BJ (cell line): ENCODE measurements around the gene BRD2. TPM values are rescaled to one million over a fixed set of nuclear protein-coding genes. Genes with fewer than 3 reads are reported as not detected.

ENCODE experiments used
- CTCF ChIA-PET: fragments of 350-600 bp; formaldehyde crosslinking; extraction: SDS; loops from one replicate; lab custom pipeline; 2021; ENCODE audit warnings: antibody characterized with exemption, inconsistent platforms; lab: Yijun Ruan, JAX
- POLR2A ChIA-PET: fragments of 300-600 bp; sonication (Branson Sonifier 250); formaldehyde crosslinking; extraction: SDS; loops from one replicate; lab custom pipeline; 2021; ENCODE audit warnings: antibody characterized with exemption; lab: Charles Lee
- DNase-seq: peaks from one replicate; pipeline ENCODE4 v3.0.0-alpha.2; 2011; ENCODE audit warnings: low read depth
- H3K27me3 ChIP-seq: 2 replicates; pipeline ENCODE4 v1.6.0; 2011; ENCODE audit warnings: low read length; ENCODE audit not compliant: control insufficient read depth, insufficient read depth
- H3K36me3 ChIP-seq: 2 replicates; pipeline ENCODE4 v1.5.1; 2011; ENCODE audit warnings: low read length; ENCODE audit not compliant: control insufficient read depth, insufficient read depth
- H3K4me3 ChIP-seq: 2 replicates; pipeline ENCODE4 v1.5.1; 2011; ENCODE audit warnings: low read depth, mild to moderate bottlenecking, control low read depth, low read length
- polyA plus RNA-seq: library from polyadenylated mRNA; depleted of rRNA; stranded (reverse); fragments of >200 nt; gene quantifications from 2 replicates; pipeline ENCODE4 v1.2.3, GENCODE V29; 2011
- TF ChIP-seq, protein P1 (sequence below): IDR thresholded peaks from 2 replicates; pipeline ENCODE4 v1.5.1; 2011; ENCODE audit warnings: low read depth, mild to moderate bottlenecking, control low read depth, inconsistent platforms, low read length, moderate library complexity; ENCODE audit not compliant: insufficient read depth

BRD2 gene
- polyA plus RNA-seq, 1 experiment = 128 TPM

DNA sequence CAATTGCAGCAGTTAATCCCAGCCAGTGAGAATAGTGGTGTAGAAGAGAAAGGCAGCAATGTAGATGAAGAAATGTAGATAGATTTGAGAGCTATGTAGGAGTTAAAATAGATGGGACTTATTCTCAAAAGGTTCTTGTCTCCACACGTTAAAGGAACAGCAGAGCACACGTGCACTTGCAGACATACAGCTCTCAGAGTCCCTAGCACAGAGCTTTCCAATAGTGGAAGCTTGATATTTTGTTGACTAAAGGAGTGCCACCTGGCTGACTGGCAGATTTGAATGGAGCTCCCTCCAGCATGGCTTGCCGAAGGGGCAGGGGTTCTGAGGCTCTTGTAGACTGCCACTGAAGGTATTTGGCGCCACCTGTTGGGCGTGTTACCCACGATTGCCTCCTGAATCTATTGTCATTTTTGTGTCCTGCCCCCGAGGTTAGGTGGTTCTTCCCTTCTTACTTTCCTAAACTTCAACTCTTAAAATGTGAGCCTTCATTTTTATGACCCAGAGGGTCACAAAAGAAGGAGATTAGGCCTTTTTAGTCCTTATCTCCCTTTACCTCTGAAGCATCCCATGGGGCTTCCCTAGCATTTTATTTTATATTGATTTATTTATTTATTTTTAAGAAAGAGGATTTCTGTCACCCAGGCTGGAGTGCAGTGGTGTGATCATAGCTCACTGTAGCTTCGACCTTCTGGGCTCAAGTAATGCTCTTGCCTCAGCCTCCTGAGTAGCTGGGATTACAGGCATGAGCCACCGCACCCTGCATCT, 16.4 kb downstream of the BRD2 start:
- TF ChIP-seq, protein P1, sequence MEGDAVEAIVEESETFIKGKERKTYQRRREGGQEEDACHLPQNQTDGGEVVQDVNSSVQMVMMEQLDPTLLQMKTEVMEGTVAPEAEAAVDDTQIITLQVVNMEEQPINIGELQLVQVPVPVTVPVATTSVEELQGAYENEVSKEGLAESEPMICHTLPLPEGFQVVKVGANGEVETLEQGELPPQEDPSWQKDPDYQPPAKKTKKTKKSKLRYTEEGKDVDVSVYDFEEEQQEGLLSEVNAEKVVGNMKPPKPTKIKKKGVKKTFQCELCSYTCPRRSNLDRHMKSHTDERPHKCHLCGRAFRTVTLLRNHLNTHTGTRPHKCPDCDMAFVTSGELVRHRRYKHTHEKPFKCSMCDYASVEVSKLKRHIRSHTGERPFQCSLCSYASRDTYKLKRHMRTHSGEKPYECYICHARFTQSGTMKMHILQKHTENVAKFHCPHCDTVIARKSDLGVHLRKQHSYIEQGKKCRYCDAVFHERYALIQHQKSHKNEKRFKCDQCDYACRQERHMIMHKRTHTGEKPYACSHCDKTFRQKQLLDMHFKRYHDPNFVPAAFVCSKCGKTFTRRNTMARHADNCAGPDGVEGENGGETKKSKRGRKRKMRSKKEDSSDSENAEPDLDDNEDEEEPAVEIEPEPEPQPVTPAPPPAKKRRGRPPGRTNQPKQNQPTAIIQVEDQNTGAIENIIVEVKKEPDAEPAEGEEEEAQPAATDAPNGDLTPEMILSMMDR = peak; percentile 87
- POLR2A ChIA-PET = interaction anchor here (1.0 to 3.0 kb wide), 2 partner anchors 13 to 90 kb away, joined by 3 to 17 read pairs; no protein-coding TSS in a partner anchor
- CTCF ChIA-PET = interaction anchor here (0.6 to 9.2 kb wide), 41 partner anchors 9 to 292 kb away, joined by 3 to 246 read pairs (median 4); partner anchors contain the start of genes B3GALT4, BRD2, HLA-DMA and HLA-DMB
- H3K4me3 ChIP-seq = no peak overlapping the region
- peaks cover 13% of the 10 kb centered on the region for H3K36me3 ChIP-seq
- H3K27me3 ChIP-seq = no peaks in the 10 kb centered on the region; the same call in none of the 2 replicates
- no peak for DNase-seq

DNA sequence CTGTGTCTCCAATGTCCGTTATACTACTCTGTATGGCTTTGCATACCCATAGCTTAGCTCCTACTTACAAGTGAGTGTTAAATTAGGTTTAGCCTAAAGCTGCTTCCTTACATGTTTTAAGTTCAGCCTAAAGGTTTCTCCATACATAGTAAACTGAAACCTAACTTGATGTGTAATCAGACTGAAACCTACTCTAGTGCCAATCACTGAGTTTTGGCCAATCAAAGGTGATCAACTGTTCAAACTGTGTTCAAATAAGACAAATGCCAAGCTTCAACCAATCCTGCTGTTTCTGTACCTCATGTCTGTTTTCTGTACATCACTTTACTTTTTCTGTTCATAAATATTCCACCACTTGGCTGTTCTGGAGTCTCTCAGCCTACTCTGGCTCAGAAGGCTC, 21.0 kb downstream of the BRD2 start:
- ChIA-PET POLR2A (no interaction called here), CTCF (interaction anchor here (0.7 to 9.2 kb wide), 8 partner anchors 8 to 151 kb away, joined by 3 to 246 read pairs (median 3); partner anchors contain the start of gene TAP2)
- Histone ChIP-seq H3K27me3 (peaks cover 1% of the 10 kb centered on the region), H3K36me3 (no peaks in the 10 kb centered on the region), H3K4me3 (no peak overlapping the region)
- TF ChIP-seq, protein P1 = no peak
- DNase-seq = no peak

DNA sequence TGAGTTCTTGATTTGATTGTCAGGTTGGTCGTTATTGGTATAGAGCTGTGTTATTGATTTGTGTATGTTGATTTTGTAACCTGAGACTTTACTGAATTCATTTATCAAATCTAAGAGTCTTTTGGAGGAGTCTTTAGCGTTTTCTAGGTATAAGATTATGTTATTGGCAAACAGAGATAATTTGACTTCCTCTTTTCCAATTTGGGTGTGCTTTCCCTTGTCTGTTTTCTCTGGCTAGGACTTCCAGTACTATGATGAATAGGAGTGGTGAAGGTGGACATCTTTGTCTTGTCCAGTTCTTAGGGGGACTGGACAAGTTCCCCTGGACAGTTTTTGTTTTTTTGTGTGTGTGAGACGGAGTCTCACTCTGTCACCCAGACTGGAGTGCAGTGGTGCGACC, 23.6 kb downstream of the BRD2 start:
- DNase-seq = no peak
- Histone ChIP-seq H3K4me3 (no peak overlapping the region), H3K36me3 (no peaks in the 10 kb centered on the region), H3K27me3 (peaks cover 3% of the 10 kb centered on the region)
- CTCF ChIA-PET = interaction anchor here (1.3 kb wide), 1 partner anchor 58 kb away, joined by 5 read pairs; no protein-coding TSS in a partner anchor
- TF ChIP-seq, protein P1 = no peak
- POLR2A ChIA-PET = no interaction called here

DNA sequence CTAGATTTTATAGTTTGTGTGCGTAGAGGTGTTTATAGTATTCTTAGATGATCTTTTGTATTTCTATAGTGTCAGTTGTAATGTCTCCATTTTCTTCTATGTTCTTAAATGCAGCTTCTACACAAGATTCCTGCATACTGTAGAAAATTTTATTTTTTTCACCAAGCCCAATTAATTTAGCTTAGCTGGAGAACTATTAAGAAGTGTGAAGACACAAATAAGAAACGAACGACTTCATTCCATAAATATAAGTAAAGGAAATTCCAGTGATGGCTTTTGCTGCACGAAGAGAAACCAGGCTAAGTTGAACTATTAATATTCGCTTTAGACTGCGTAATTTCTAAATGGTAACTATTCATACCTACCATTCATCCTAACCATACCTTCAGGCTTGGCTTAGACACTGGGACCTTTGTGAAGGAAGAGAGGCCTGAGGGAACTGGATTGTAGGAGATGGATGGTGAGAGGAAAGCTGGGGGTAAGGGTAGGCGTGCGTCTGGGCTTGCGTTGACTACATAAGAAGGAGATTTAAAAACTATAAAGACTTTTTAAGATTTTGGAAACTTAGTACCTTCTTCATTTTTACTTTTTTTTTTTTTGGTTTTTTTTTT, 25.1 kb downstream of the BRD2 start:
- Histone ChIP-seq H3K4me3 (no peak overlapping the region), H3K36me3 (no peaks in the 10 kb centered on the region), H3K27me3 (peaks cover 3% of the 10 kb centered on the region)
- ChIA-PET CTCF (interaction anchor here (1.0 to 1.6 kb wide), 2 partner anchors 9 to 60 kb away, joined by 4 to 5 read pairs; no protein-coding TSS in a partner anchor), POLR2A (no interaction called here)
- no peak for DNase-seq
- TF ChIP-seq, protein P1 = no peak

DNA sequence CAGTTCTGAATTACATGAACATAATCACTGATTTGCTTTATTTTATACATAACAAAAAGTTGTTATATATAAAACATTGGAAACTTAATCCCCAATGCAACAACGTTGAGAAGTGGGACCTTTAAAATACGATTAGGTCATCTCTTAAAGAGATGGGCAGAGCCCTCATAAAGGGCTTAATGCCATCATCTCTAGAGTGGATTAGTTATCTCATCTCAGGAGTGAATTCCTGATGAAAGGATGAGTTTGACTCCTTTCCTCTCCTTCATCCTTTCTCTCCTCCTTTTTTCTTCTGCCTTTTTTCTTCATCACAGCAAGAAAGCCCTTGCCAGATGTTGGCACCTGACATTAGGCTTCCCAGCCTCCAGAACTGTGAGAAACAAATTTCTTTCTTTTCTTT, 27.1 kb downstream of the BRD2 start:
- H3K4me3 ChIP-seq = no peak overlapping the region
- peaks cover 7% of the 10 kb centered on the region for H3K27me3 ChIP-seq
- DNase-seq = no peak
- ChIA-PET CTCF (interaction anchor here (1.0 kb wide), 1 partner anchor 19 kb away, joined by 3 read pairs; no protein-coding TSS in a partner anchor), POLR2A (no interaction called here)
- TF ChIP-seq, protein P1 = no peak
- no peaks in the 10 kb centered on the region for H3K36me3 ChIP-seq
